ENCODE data around the gene TMEM59.

Gene TMEM59

GRCh38 chr1:54047384-54048305, 5.4 kb downstream of the TMEM59 start:
- no peak for TF ChIP-seq CTCF (IDR thresholded peaks at IDR 0.05; ENCODE audit: insufficient read depth, low read length, missing control alignments)
- H3K4me3 ChIP-seq (ENCODE audit: low read depth, low read length), result no peak overlapping the region
- ChIA-PET CTCF (interaction anchor here (1.4 to 2.0 kb wide), 3 partner anchors 169 to 442 kb away, joined by 5 to 6 read pairs (median 6); no protein-coding TSS in a partner anchor), POLR2A (no interaction called here)
- no peak for DNase-seq (ENCODE audit: low read depth, low spot score)

- no peak for TF ChIP-seq CTCF (IDR thresholded peaks at IDR 0.05; ENCODE audit: insufficient read depth, low read length, missing control alignments)
- ChIA-PET POLR2A (no interaction called here), CTCF (interaction anchor here (1.8 kb wide), 1 partner anchor 168 kb away, joined by 5 read pairs; no protein-coding TSS in a partner anchor)
- no peak for DNase-seq (ENCODE audit: low read depth, low spot score)
- H3K4me3 ChIP-seq (ENCODE audit: low read depth, low read length), result no peak overlapping the region
Observed at GRCh38 chr1:54046671-54047383, 6.2 kb downstream of the TMEM59 start.

- H3K4me3 ChIP-seq (ENCODE audit: low read depth, low read length), result no peak overlapping the region
- DNase-seq (ENCODE audit: low read depth, low spot score), result no peak
- POLR2A ChIA-PET, result no interaction called here
- CTCF ChIA-PET, result interaction anchor here (1.3 kb wide), 1 partner anchor 86 kb away, joined by 3 read pairs; no protein-coding TSS in a partner anchor
- TF ChIP-seq CTCF (IDR thresholded peaks at IDR 0.05; ENCODE audit: insufficient read depth, low read length, missing control alignments), result no peak
Observed at GRCh38 chr1:54045496-54045895, 7.5 kb downstream of the TMEM59 start.

- ChIA-PET CTCF (interaction anchor here (0.9 to 3.1 kb wide), 3 partner anchors 10 to 181 kb away, joined by 3 to 18 read pairs (median 3); partner anchors contain the start of genes TCEANC2 and TMEM59), POLR2A (no interaction called here)
- no peak overlapping the region for H3K4me3 ChIP-seq (ENCODE audit: low read depth, low read length)
- DNase-seq (ENCODE audit: low read depth, low spot score), result no peak
- no peak for TF ChIP-seq CTCF (IDR thresholded peaks at IDR 0.05; ENCODE audit: insufficient read depth, low read length, missing control alignments)
Observed at GRCh38 chr1:54041806-54042205, 11.2 kb downstream of the TMEM59 start.

GRCh38 chr1:54037476-54037875, 15.5 kb downstream of the TMEM59 start:
- CTCF ChIA-PET, result interaction anchor here (0.6 to 0.9 kb wide), 2 partner anchors 12 to 159 kb away, joined by 3 read pairs; no protein-coding TSS in a partner anchor

More at GRCh38 chr1:54037476-54037875, 15.5 kb downstream of the TMEM59 start:
- DNase-seq (ENCODE audit: low read depth, low spot score), result no peak
- TF ChIP-seq CTCF (IDR thresholded peaks at IDR 0.05; ENCODE audit: insufficient read depth, low read length, missing control alignments), result no peak
- POLR2A ChIA-PET, result no interaction called here
- H3K4me3 ChIP-seq (ENCODE audit: low read depth, low read length), result no peak overlapping the region
